Fibroblast of the aortic adventitia (primary cell): ENCODE results near the gene MAFF. TPM values are rescaled to one million over a fixed set of nuclear protein-coding genes. Genes with fewer than 3 reads are reported as not detected.

ENCODE experiments used
- DNase-seq: peaks from one replicate; pipeline ENCODE4 v3.0.0-alpha.2; 2010; ENCODE audit warnings: low read depth
- H3K4me3 ChIP-seq: 2 replicates; pipeline ENCODE4 v1.5.1; 2011; ENCODE audit warnings: low read depth, mild to moderate bottlenecking, control low read depth, low read length, moderate library complexity
- total RNA-seq: library from RNA; depleted of rRNA; stranded (reverse); fragments of >200 nt; gene quantifications from 2 replicates; pipeline ENCODE4 v1.2.3, GENCODE V29; 2012; ENCODE audit warnings: low replicate concordance
- TF ChIP-seq, protein P1 (sequence below): IDR thresholded peaks from 2 replicates; pipeline ENCODE4 v1.5.1; 2011; ENCODE audit warnings: mild to moderate bottlenecking, low read length, control low read depth, inconsistent platforms; ENCODE audit not compliant: insufficient read depth

Gene MAFF
- total RNA-seq, 1 donor = 33.7 TPM

DNA sequence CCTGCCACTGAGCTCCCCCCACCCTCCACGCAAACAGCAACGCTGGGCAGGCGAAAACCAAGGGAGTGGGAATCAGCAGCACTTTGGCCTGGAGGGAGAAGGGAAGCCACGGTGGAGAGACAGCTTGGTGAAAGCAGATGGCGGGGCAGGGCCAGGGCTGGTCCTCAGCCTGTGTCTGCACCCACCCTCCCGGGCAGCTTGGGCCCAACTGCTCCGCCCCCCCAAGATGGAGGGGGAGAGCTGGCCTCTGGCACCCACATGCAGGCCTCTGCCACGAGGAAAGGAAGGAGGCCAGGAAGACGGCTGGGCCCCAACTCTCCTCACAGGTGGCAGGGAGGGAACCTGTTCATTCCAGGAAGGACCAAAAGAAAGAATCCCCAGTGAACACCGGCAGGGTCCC, 17.8 kb downstream of the MAFF start:
- no peak for DNase-seq
- no peak overlapping the region for H3K4me3 ChIP-seq
- TF ChIP-seq, protein P1, sequence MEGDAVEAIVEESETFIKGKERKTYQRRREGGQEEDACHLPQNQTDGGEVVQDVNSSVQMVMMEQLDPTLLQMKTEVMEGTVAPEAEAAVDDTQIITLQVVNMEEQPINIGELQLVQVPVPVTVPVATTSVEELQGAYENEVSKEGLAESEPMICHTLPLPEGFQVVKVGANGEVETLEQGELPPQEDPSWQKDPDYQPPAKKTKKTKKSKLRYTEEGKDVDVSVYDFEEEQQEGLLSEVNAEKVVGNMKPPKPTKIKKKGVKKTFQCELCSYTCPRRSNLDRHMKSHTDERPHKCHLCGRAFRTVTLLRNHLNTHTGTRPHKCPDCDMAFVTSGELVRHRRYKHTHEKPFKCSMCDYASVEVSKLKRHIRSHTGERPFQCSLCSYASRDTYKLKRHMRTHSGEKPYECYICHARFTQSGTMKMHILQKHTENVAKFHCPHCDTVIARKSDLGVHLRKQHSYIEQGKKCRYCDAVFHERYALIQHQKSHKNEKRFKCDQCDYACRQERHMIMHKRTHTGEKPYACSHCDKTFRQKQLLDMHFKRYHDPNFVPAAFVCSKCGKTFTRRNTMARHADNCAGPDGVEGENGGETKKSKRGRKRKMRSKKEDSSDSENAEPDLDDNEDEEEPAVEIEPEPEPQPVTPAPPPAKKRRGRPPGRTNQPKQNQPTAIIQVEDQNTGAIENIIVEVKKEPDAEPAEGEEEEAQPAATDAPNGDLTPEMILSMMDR = no peak

DNA sequence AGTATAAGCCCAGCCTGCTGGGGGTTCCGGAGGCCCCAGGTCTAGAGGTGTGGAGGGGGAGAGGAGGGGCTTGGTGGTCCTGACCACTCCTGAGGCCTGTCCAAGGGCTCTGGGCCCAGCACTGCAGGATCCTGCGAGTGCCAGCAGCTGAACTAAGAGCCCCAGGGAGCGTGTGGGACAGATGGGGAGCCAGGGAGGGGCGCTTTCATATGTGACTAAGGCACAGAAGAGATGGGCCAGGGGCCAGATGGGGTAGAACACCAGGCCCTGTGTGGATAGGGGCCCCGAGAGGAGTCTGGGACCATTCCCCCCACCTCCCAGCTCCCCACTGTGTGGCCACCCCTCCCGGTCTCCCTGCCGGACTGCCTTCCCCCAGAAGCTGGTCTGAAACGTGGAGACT, 18.4 kb downstream of the MAFF start:
- no peak overlapping the region for H3K4me3 ChIP-seq
- TF ChIP-seq, protein P1 = no peak
- DNase-seq = no peak

DNA sequence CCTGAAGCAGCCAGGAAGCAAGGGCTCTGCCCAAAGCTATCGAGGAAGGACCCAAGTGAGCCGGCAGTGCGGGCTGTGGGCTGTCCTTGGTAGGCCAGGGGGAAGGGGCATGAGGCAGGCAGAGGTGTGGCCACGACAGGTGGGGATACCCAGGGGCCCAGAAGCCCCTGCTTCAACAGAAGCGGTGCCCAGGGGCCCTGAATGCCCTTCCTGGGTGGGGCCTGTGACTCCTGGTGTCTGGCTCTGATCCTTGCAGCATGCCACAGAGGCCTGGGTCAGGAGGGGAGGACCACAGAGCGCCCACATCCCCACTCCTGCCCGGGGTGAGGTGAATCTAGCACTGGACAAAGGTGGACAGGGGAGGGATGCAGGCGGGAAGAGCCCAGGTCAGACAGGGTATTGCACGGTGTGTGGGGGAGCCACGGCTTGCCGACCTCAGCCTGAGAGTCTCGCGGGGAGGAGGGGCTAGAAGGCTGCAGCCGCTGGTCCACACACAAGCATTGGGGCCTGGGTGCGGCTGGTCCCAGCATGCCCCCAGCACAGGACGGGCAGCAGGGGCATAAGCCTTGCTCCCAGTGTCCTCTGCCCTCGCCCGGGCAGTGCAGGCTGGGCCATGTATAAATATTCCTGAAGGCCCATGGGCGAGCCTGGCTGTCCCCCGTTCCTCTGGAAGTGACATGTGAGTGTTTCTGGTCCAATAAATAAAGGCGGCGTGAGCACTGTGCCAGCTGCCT, 19.0 kb downstream of the MAFF start:
- TF ChIP-seq, protein P1 = no peak
- DNase-seq = no peak
- H3K4me3 ChIP-seq = no peak overlapping the region

DNA sequence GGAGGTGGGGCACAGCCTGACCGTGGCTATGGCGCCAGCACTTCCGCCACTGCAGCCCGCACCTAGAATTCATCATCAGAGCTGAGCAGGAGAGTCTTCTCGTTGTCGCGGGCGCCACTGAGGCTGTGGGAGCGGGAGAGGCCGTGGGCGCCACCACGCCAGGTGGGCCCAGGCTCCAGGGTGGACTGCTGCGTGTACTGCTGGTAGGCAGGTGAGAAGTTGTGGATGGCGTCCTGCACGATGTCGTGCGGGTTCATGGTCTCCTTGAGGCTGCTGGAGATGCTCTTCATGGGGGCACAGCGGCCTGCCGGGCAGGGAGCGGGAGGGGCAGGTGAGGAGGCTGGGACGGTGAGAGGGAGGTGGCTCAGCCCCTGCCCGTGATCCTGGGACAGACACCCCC, 19.6 kb downstream of the MAFF start:
- TF ChIP-seq, protein P1 = no peak
- no peak overlapping the region for H3K4me3 ChIP-seq
- no peak for DNase-seq

DNA sequence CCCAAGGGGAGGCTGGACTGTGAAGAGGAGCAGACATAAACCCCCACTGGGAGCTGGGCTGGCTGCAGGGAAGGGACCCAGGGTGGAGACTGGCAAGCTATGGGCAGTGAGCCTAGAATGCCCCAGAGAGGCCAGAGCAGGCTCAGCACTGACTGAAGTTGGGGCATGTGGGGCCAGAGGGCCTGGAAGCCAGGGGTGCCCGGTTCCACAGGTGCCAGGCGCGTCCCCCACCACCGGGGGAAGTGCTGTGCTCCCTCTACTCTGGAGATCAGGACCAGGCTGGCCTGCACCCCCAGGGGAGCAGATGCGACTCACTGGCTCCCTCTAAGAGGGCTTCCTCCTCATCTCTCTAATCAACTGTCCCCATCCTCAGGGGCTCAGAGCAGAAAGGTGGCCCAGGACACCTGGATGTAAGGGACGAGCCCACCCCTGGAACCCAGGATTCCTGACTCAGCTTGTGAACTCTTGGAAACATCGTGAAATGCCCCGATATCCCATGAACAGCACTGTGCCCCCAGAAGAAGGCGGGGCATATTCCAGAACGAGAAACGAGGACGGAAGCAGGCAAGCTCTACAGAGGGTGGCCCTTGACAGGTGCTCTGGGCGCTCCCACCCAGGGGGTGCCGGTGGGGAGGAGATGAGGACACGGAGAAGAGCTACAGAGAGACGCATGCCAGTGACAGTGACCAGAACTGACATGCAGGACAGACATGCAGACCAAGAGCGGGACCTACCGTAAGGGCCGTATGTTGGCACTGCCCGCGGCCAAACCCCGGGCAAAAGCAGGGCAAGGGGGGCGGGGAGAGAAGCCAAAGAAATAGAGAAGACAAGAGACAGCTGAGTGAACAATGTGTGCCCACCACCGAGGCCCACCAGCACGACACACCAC, 20.4 kb downstream of the MAFF start:
- no peak for DNase-seq
- no peak overlapping the region for H3K4me3 ChIP-seq
- TF ChIP-seq, protein P1 = no peak

DNA sequence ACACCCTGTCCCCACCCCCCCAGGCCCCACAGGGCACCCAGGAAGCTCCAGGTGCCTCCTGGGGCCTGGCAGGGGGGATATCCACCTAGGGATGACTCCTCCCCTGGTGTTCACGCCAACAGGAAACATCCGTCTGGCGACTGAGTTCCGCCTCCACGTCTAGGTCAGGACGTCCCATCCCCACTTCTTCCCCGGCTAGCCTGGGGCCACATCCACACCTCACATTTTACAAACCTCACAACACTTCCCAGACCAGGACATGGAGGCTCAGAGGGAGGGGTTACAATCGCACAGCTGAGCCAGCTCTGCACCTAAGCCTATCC, 21.0 kb downstream of the MAFF start:
- H3K4me3 ChIP-seq = no peak overlapping the region
- DNase-seq = no peak
- TF ChIP-seq, protein P1 = no peak
